GM06990 (cell line): ENCODE data around the gene CNOT11.
"Not testable (repeated sequence)": the region's sequence is repeated elsewhere in the genome, so short reads cannot be mapped to it uniquely, and the experiment has no call there.

Experiments
- DNase-seq: peaks from one replicate; pipeline ENCODE4 v3.0.0-alpha.2; 2011; ENCODE audit not compliant: insufficient read length; ENCODE audit errors: extremely low read depth
- H3K27me3 ChIP-seq: replicated peaks from 2 replicates; pipeline ENCODE4 v1.6.0; 2011; ENCODE audit warnings: low read length; ENCODE audit not compliant: control insufficient read depth, insufficient read depth
- H3K36me3 ChIP-seq: 2 replicates; pipeline ENCODE4 v1.5.1; 2011; ENCODE audit warnings: low read length; ENCODE audit not compliant: control insufficient read depth, insufficient read depth
- H3K4me3 ChIP-seq: replicated peaks from 2 replicates; pipeline ENCODE4 v1.5.1; 2011; ENCODE audit warnings: low read depth, mild to moderate bottlenecking, control low read depth, low read length
- CTCF ChIP-seq: IDR thresholded peaks from 2 replicates; pipeline ENCODE4 v1.5.1; 2011; ENCODE audit warnings: low read length, control low read depth, mild to moderate bottlenecking, inconsistent platforms; ENCODE audit not compliant: insufficient read depth, poor library complexity, severe bottlenecking

Gene CNOT11

GRCh38 chr2:101308432-101309210, 55.9 kb downstream of the CNOT11 start, which contains the start of gene RNF149:
RNF149 (minus strand) TSS chr2:101308701; CDS start chr2:101308588, 113 bp downstream.
- DNase-seq: peak; percentile 93
- Histone ChIP-seq H3K4me3 (peak within 1 kb of the TSS; percentile 71), H3K27me3 (no peaks in the 10 kb centered on the region; the same call in 1 of the 2 replicates), H3K36me3 (no peaks in the 10 kb centered on the region)
- no peak for TF ChIP-seq CTCF

GRCh38 chr2:101310090-101310833, 57.6 kb downstream of the CNOT11 start:
- DNase-seq: no peak
- no peaks in the 10 kb centered on the region; the same call in 1 of the 2 replicates for H3K27me3 ChIP-seq
- no peaks in the 10 kb centered on the region for H3K36me3 ChIP-seq
- no peak overlapping the region for H3K4me3 ChIP-seq
- no peak for TF ChIP-seq CTCF

GRCh38 chr2:101310834-101311695, 58.4 kb downstream of the CNOT11 start:
- Histone ChIP-seq H3K4me3 (no peak overlapping the region), H3K36me3 (no peaks in the 10 kb centered on the region), H3K27me3 (no peaks in the 10 kb centered on the region; the same call in 1 of the 2 replicates)
- DNase-seq: no peak
- TF ChIP-seq CTCF: no peak

GRCh38 chr2:101311696-101312017, 59.0 kb downstream of the CNOT11 start:
- no peak for TF ChIP-seq CTCF
- Histone ChIP-seq H3K27me3 (no peaks in the 10 kb centered on the region; the same call in 1 of the 2 replicates), H3K36me3 (no peaks in the 10 kb centered on the region), H3K4me3 (no peak overlapping the region)
- DNase-seq: no peak

- not testable (repeated sequence) for H3K4me3 ChIP-seq, DNase-seq, H3K36me3 ChIP-seq, H3K27me3 ChIP-seq
Measured at GRCh38 chr2:101316568-101316967, 63.9 kb downstream of the CNOT11 start.
